Gastroesophageal sphincter (tissue), 4 donors: Measurements from ENCODE around the gene SLC5A4. TPM values are rescaled to one million over a fixed set of nuclear protein-coding genes. Genes with fewer than 3 reads are reported as not detected.
"Not testable (repeated sequence)": the region's sequence is repeated elsewhere in the genome, so short reads cannot be mapped to it uniquely, and the experiment has no call there.

Source experiments
- ATAC-seq: fragments of 150-250 bp; one replicate; pipeline ENCODE4 v1.9.1; 2016; ENCODE audit warnings: mild to moderate bottlenecking, moderate library complexity
- H3K27ac ChIP-seq, 4 donors: fragments of 200-600 bp; sonication (generic) in 3 of 4; 1 replicate in 3 of 4; 2 replicates in 1 of 4; pipeline ENCODE4 v1.5.1; 2016 to 2019
- H3K27me3 ChIP-seq: fragments of 200-600 bp; sonication (generic); one replicate; pipeline ENCODE4 v1.5.1; 2019
- H3K36me3 ChIP-seq, 2 donors: fragments of 200-600 bp; sonication (generic); one replicate each; pipeline ENCODE4 v1.5.1; 2019; ENCODE audit warnings: control low read depth in 1 of 2
- H3K4me1 ChIP-seq, 3 donors: fragments of 200-600 bp; sonication (generic); 1 replicate in 2 of 3; 2 replicates in 1 of 3; pipeline ENCODE4 v1.5.1; 2016 to 2019; ENCODE audit warnings: control low read depth in 2 of 3
- H3K4me3 ChIP-seq, 2 donors: fragments of 200-600 bp; sonication (generic); one replicate each; pipeline ENCODE4 v1.5.1; 2019; ENCODE audit warnings: mild to moderate bottlenecking in 1 of 2, moderate library complexity in 1 of 2
- H3K9me3 ChIP-seq, 3 donors: fragments of 200-600 bp; sonication (generic); one replicate each; pipeline ENCODE4 v1.5.1; 2017 to 2019; ENCODE audit warnings: control low read depth in 2 of 3
- EP300 ChIP-seq: sonication (generic); formaldehyde crosslinking; IDR thresholded peaks from one replicate; pipeline ENCODE4 v1.6.1; 2017; ENCODE audit warnings: antibody characterized with exemption, mild to moderate bottlenecking
- POLR2A ChIP-seq, 2 donors: fragments of 450-650 bp; IDR thresholded peaks; one replicate each; pipeline ENCODE4 v1.6.1; 2017; ENCODE audit warnings: antibody characterized with exemption in 2 of 2, mild to moderate bottlenecking in 2 of 2, moderate library complexity in 1 of 2
- POLR2AphosphoS5 ChIP-seq: sonication (generic); formaldehyde crosslinking; IDR thresholded peaks from one replicate; pipeline ENCODE4 v1.6.1; 2017; ENCODE audit warnings: antibody characterized with exemption
- whole genome bisulfite sequencing, 2 donors: methylation state at CpG; one replicate each; pipeline ENCODE4 v1.1.5; 2018; ENCODE audit warnings: low coverage in 1 of 2; 5-methylcytosine and 5-hydroxymethylcytosine counted together
- total RNA-seq, 4 donors: library from RNA; depleted of rRNA; stranded (reverse); fragments of >200 nt; gene quantifications; one replicate each; pipeline ENCODE4 v1.1.0, GENCODE V29; 2016
- TF ChIP-seq, protein P1 (sequence below), 4 experiments: fragments of 200-600 bp in 2 of 4; fragments of 450-650 bp in 2 of 4; sonication (generic) in 1 of 4; IDR thresholded peaks; one replicate each; pipeline ENCODE4 v1.5.1; 2017 to 2019; ENCODE audit warnings: antibody characterized with exemption in 4 of 4, mild to moderate bottlenecking in 2 of 4, moderate library complexity in 2 of 4

Gene SLC5A4
- total RNA-seq, result under 1 TPM in 2 of 4 donors, not detected in 2; 0.39 to 0.78 TPM

DNA sequence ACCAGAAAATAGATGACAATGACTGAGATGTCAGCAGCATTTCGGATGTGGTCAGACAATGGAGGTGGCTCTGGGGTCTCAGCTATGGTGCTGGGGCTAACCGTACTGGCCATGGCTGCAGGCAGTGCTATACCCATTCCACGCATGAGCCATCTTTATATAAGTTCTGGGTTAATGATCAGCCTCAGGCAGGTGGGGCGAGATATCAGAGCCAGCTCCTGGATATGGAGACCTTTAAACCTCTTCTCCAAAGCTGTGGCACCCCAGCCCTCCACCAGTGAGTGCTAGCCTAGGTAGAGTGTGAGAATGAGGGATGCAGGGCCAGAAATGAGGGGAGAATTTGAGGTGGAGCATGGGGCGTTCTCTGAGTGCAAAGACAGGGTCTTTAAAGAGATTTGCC, at the start of gene SLC5A4:
TSS of gene SLC5A4 (minus strand) at position 131 of the 400 bp plus-strand sequence. CDS start at position 113, 18 bp downstream.
- no peaks in the 10 kb centered on the region for H3K36me3 ChIP-seq
- no peak within 1 kb of the TSS for H3K27ac ChIP-seq
- no peaks in the 10 kb centered on the region for H3K9me3 ChIP-seq
- WGBS, 2 donors, result 78% methylated on average over 5 of the region's 5 CpGs; no CpG with 5 or more reads in 1 of the 2 donors
- TF ChIP-seq EP300 (no peak), POLR2AphosphoS5 (no peak), POLR2A (IDR thresholded peaks at IDR 0.05) (no peak)
- TF ChIP-seq, protein P1, sequence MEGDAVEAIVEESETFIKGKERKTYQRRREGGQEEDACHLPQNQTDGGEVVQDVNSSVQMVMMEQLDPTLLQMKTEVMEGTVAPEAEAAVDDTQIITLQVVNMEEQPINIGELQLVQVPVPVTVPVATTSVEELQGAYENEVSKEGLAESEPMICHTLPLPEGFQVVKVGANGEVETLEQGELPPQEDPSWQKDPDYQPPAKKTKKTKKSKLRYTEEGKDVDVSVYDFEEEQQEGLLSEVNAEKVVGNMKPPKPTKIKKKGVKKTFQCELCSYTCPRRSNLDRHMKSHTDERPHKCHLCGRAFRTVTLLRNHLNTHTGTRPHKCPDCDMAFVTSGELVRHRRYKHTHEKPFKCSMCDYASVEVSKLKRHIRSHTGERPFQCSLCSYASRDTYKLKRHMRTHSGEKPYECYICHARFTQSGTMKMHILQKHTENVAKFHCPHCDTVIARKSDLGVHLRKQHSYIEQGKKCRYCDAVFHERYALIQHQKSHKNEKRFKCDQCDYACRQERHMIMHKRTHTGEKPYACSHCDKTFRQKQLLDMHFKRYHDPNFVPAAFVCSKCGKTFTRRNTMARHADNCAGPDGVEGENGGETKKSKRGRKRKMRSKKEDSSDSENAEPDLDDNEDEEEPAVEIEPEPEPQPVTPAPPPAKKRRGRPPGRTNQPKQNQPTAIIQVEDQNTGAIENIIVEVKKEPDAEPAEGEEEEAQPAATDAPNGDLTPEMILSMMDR (IDR thresholded peaks at IDR 0.05), result no peak
- no peak within 1 kb of the TSS for H3K4me3 ChIP-seq
- peaks cover 40% of the 10 kb centered on the region for H3K27me3 ChIP-seq
- ATAC-seq, result no peak
- no peaks in the 10 kb centered on the region for H3K4me1 ChIP-seq

DNA sequence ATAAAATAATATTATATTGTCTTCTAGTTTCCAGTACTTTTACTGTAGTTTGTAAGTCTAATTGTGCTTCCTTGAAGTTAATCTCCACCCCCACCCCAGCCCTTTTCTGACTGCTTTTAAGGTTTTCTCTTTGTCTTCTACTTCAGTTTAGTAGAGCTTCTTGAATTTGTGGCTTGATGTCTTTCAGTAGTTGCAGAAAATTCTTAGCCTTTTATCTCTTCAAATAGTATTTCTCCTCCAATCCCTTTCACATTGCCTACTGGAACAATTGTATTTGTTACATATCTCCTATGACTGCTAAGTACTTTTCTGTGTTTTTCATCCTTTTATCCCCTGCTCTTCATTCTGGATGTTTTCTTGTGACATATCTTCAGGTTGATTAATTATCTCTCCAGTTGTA, 38.8 kb upstream of the SLC5A4 start:
- not testable (repeated sequence) for ATAC-seq, H3K4me3 ChIP-seq, H3K4me1 ChIP-seq, H3K36me3 ChIP-seq, H3K27me3 ChIP-seq, H3K27ac ChIP-seq, H3K9me3 ChIP-seq

DNA sequence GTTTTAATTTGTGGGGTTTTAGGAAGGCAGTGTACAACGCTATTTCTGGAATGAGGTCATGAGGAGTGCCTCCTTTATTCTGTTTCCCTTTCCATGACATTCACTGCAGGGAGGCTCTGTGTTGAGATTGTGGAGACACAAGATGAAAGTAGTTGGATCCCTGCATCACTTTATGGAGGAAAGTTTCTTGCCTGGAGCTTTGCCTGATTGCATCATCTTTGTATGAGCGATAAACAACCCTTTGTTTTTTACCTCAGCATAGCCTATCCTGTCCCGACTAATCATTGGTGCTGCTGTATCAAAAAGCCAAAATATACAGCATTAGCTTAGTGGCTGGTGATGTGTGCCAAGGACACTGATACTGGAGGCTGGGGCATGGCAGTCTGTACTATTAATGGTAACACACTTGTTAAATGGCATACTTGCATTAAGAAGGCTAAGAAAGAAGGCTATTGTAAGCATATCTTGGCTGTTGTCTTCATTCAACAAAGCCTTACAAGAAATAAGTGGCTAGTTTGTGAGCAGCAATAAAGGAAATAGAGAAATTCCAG, 31.2 kb upstream of the SLC5A4 start:
- Histone ChIP-seq H3K4me1 (no peaks in the 10 kb centered on the region), H3K27ac (no peak overlapping the region), H3K36me3 (no peaks in the 10 kb centered on the region), H3K9me3 (peaks cover 0 to 15% (median 0%) of the 10 kb centered on the region in 3 donors), H3K27me3 (peaks cover 21% of the 10 kb centered on the region), H3K4me3 (no peak overlapping the region)
- WGBS, 2 donors, result 30 to 81% methylated on average over 3 of the region's 3 CpGs
- no peak for TF ChIP-seq EP300
- TF ChIP-seq POLR2A (IDR thresholded peaks at IDR 0.05), result no peak
- TF ChIP-seq, protein P1 (IDR thresholded peaks at IDR 0.05), result no peak
- TF ChIP-seq POLR2AphosphoS5, result no peak
- no peak for ATAC-seq

DNA sequence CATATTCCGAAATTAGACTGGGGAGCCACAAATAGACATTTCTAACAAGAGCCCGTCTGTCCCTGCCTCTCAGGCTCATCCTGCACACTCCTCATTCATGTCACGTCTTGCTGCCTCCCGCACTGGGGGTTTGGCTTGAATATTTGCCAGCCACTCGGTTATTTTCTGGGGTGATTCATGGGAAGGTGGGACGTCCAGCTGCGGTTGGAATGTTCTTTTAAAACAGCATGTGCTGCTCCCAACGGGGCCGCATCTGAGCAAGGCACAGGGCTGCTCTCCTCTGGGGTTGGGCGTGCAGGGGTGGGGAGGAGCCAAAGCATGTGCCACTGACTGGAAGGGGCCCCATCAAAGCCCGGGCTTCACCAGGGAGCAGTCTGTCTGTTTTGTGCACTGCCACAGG, 25.9 kb upstream of the SLC5A4 start:
- peaks cover 35% of the 10 kb centered on the region for H3K27me3 ChIP-seq
- H3K27ac ChIP-seq, result no peak overlapping the region
- no peaks in the 10 kb centered on the region for H3K4me1 ChIP-seq
- TF ChIP-seq POLR2A (IDR thresholded peaks at IDR 0.05) (no peak), EP300 (no peak), POLR2AphosphoS5 (no peak)
- TF ChIP-seq, protein P1 (IDR thresholded peaks at IDR 0.05), result no peak
- WGBS, 2 donors, result 13% methylated on average over 8 of the region's 11 CpGs; no CpG with 5 or more reads in 1 of the 2 donors
- H3K9me3 ChIP-seq, result peaks cover 0 to 10% (median 0%) of the 10 kb centered on the region in 3 donors
- no peak overlapping the region for H3K4me3 ChIP-seq
- ATAC-seq, result no peak
- no peaks in the 10 kb centered on the region for H3K36me3 ChIP-seq

DNA sequence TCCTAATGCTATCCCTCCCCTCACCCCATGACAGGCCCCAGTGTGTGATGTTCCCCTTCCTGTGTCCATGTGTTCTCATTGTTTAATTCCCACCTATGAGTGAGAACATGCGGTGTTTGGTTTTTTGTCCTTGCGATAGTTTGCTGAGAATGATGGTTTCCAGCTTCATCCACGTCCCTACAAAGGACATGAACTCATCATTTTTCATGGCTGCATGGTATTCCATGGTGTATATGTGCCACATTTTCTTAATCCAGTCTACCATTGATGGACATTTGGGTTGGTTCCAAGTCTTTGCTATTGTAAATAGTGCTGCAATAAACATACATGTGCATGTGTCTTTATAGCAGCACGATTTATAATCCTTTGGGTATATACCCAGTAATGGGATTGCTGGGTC, 20.2 kb upstream of the SLC5A4 start:
- H3K36me3 ChIP-seq, ATAC-seq, H3K4me3 ChIP-seq, H3K9me3 ChIP-seq, H3K27ac ChIP-seq, H3K4me1 ChIP-seq: not testable (repeated sequence)
- WGBS, 2 donors, result 91 to 93% methylated on average over 4 of the region's 4 CpGs
- peaks cover 17% of the 10 kb centered on the region for H3K27me3 ChIP-seq

DNA sequence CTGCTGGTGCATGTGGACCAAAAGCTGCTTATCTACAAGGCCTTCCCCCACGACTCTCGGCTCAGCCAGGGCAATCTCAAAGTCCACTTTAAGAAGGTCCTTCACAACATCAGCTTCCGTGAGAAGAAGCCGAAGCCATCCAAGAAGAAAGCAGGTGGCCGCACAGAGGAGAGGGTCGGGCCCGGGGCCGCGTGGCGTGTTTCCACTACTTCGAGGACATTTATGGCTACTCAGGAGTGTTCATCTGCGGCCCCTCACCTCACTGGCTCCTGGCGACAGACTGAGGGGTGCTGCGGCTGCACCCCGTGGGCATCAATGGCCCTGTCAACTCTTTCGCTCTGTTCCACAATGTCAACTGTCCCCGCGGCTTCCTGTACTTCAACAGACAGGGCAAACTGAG, 16.2 kb upstream of the SLC5A4 start:
- Histone ChIP-seq H3K27ac (no peak overlapping the region), H3K4me1 (peaks cover 0 to 1% (median 0%) of the 10 kb centered on the region in 3 donors), H3K4me3 (no peak overlapping the region), H3K36me3 (no peaks in the 10 kb centered on the region), H3K9me3 (no peaks in the 10 kb centered on the region), H3K27me3 (peaks cover 15% of the 10 kb centered on the region)
- TF ChIP-seq POLR2AphosphoS5 (no peak), POLR2A (IDR thresholded peaks at IDR 0.05) (no peak), EP300 (no peak)
- TF ChIP-seq, protein P1 (IDR thresholded peaks at IDR 0.05), result no peak
- ATAC-seq, result no peak
- WGBS, 2 donors, result 85 to 100% methylated on average over 4 to 11 of the region's 18 CpGs
